ENCODE results near the gene LGI2.

- TF ChIP-seq CTCF (IDR thresholded peaks at IDR 0.05; ENCODE audit: borderline replicate concordance, extremely low read depth, low read length, poor library complexity, severe bottlenecking), result peak; percentile 23
- TF ChIP-seq EZH2 (IDR thresholded peaks at IDR 0.05; ENCODE audit: borderline replicate concordance, low read depth, low read length, severe bottlenecking), result no peak
These were observed 42.0 kb downstream of the LGI2 start for GRCh38 chr4:24988776-24989175.
